OCI-LY1 (cell line): ENCODE data around the gene SLC29A3.

ENCODE experiments used
- H2AFZ ChIP-seq: fragments of 200-600 bp; sonication (generic), shearing (Covaris generic); 2 replicates; pipeline ENCODE4 v1.6.0; 2014; ENCODE audit warnings: antibody characterized with exemption, mild to moderate bottlenecking, low read length
- H3F3A ChIP-seq: fragments of 200-600 bp; sonication (generic), shearing (Covaris generic); 2 replicates; pipeline ENCODE4 v1.6.0; 2014; ENCODE audit warnings: mild to moderate bottlenecking, antibody characterized with exemption, low read length, moderate library complexity; ENCODE audit not compliant: insufficient read depth
- H3K27ac ChIP-seq: fragments of 200-600 bp; sonication (generic); 2 replicates; pipeline ENCODE4 v1.5.1; 2014; ENCODE audit warnings: low read length, mixed run types, mild to moderate bottlenecking, low read depth; ENCODE audit not compliant: poor library complexity, severe bottlenecking
- H3K27me3 ChIP-seq: fragments of 200-600 bp; sonication (generic); 2 replicates; pipeline ENCODE4 v1.6.0; 2014; ENCODE audit warnings: antibody characterized with exemption, mild to moderate bottlenecking, low read length, moderate library complexity; ENCODE audit not compliant: insufficient read depth
- H3K36me3 ChIP-seq: fragments of 200-600 bp; sonication (generic); 2 replicates; pipeline ENCODE4 v1.6.1; 2014; ENCODE audit warnings: mild to moderate bottlenecking, antibody characterized with exemption, low read length, moderate library complexity, mixed read lengths; ENCODE audit not compliant: insufficient read depth
- H3K4me1 ChIP-seq: fragments of 200-600 bp; sonication (generic); 2 replicates; pipeline ENCODE4 v1.5.1; 2014; ENCODE audit warnings: mild to moderate bottlenecking, low read length, moderate library complexity; ENCODE audit not compliant: insufficient read depth, severe bottlenecking
- H3K4me2 ChIP-seq: fragments of 200-600 bp; sonication (generic), shearing (Covaris generic); 2 replicates; pipeline ENCODE4 v1.6.1; 2014; ENCODE audit warnings: low read length
- H3K4me3 ChIP-seq: fragments of 200-600 bp; sonication (generic); 2 replicates; pipeline ENCODE4 v1.5.1; 2014; ENCODE audit warnings: low read length, low read depth, mild to moderate bottlenecking, mixed read lengths; ENCODE audit not compliant: poor library complexity, severe bottlenecking
- H3K79me2 ChIP-seq: fragments of 200-600 bp; shearing (Covaris generic); 2 replicates; pipeline ENCODE4 v1.6.1; 2016; ENCODE audit warnings: mixed run types, low read length, mixed read lengths; ENCODE audit not compliant: insufficient read depth
- H3K9ac ChIP-seq: fragments of 200-600 bp; sonication (generic), shearing (Covaris generic); 2 replicates; pipeline ENCODE4 v1.6.1; 2014; ENCODE audit warnings: mild to moderate bottlenecking, low read length, mixed read lengths
- H3K9me2 ChIP-seq: fragments of 200-600 bp; sonication (generic), shearing (Covaris generic); 2 replicates; pipeline ENCODE4 v1.6.1; 2014; ENCODE audit warnings: low read depth, mild to moderate bottlenecking, low read length, mixed read lengths
- H3K9me3 ChIP-seq: fragments of 200-600 bp; shearing (Covaris generic); 2 replicates; pipeline ENCODE4 v1.6.1; 2014; ENCODE audit warnings: low read length, mixed read lengths
- H4K20me1 ChIP-seq: fragments of 200-600 bp; sonication (generic), shearing (Covaris generic); 2 replicates; pipeline ENCODE4 v1.6.0; 2016; ENCODE audit warnings: mild to moderate bottlenecking, low read length; ENCODE audit not compliant: insufficient read depth
- CTCF ChIP-seq: fragments of 200-600 bp; sonication (generic), shearing (Covaris generic); IDR thresholded peaks from 2 replicates; pipeline ENCODE4 v1.5.1; 2017; ENCODE audit warnings: mild to moderate bottlenecking, antibody characterized with exemption, low read length, moderate library complexity, mixed read lengths
- EZH2 ChIP-seq: fragments of 200-600 bp; sonication (generic), shearing (Covaris generic); IDR thresholded peaks from 2 replicates; pipeline ENCODE4 v1.8.0; 2017; ENCODE audit warnings: borderline replicate concordance, mixed run types, mild to moderate bottlenecking, antibody characterized with exemption, low read length, moderate library complexity, mixed read lengths

SLC29A3 gene

DNA sequence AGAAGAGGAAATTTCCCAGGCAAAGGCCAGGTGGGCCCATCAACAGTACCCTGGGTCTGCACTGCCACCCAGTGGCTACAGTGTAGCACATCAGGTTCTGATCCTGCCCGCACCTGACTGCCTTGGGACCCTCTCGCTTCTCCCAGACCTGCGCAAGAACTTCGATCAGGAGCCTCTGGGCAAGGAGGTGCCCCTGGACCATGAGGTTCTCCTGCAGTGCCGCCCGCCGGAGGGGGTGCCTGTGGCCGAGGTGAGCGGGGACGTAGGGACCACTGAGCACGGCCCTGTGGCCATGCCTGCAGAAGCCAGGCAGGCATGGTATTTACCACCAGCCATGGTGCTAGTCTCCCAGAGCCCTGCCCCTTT is 33.9 kb upstream of the SLC29A3 start:
- Histone ChIP-seq H3K4me1 (no peaks in the 10 kb centered on the region), H3F3A (no peaks in the 10 kb centered on the region), H3K79me2 (no peaks in the 10 kb centered on the region), H2AFZ (no peak overlapping the region), H3K9me3 (no peaks in the 10 kb centered on the region), H3K9ac (no peak overlapping the region), H4K20me1 (no peaks in the 10 kb centered on the region), H3K27ac (no peak overlapping the region), H3K4me2 (no peak overlapping the region), H3K36me3 (no peaks in the 10 kb centered on the region), H3K9me2 (no peaks in the 10 kb centered on the region), H3K4me3 (no peak overlapping the region), H3K27me3 (0 out of 2 replicates have a peak, but pooled peaks cover 2% of the 10 kb centered on the region)
- TF ChIP-seq CTCF (peak; percentile 76), EZH2 (no peak)

DNA sequence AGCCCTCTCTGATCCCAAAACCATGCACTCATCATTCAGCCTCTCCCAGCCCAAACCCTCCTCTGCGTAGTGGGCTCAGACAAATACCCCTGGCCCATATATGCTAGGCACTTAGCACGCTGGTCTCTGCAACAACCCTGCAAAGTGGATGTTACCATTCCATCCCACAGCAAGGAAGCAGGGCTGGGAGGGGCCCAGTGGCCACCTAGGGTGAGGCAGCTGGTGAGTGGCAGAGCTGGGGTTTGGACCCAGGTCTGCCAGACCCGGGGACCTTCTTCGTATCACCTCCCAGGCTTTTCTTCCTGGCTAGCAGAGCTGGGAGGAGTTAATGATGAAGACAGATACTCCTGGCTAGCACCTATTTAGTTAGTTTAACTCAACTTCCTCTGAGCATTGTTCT is 33.1 kb upstream of the SLC29A3 start:
- Histone ChIP-seq H3K4me2 (no peak overlapping the region), H3K4me1 (no peaks in the 10 kb centered on the region), H3K79me2 (no peaks in the 10 kb centered on the region), H3K9me2 (no peaks in the 10 kb centered on the region), H2AFZ (no peak overlapping the region), H4K20me1 (no peaks in the 10 kb centered on the region), H3K27ac (no peak overlapping the region), H3F3A (no peaks in the 10 kb centered on the region), H3K4me3 (no peak overlapping the region), H3K9me3 (no peaks in the 10 kb centered on the region), H3K36me3 (no peaks in the 10 kb centered on the region), H3K9ac (no peak overlapping the region), H3K27me3 (0 out of 2 replicates have a peak, but pooled peaks cover 2% of the 10 kb centered on the region)
- TF ChIP-seq EZH2: no peak
- no peak for TF ChIP-seq CTCF

- H4K20me1 ChIP-seq: no peaks in the 10 kb centered on the region
- H3K4me2 ChIP-seq: no peak overlapping the region
- H3K27me3 ChIP-seq: 0 out of 2 replicates have a peak, but pooled peaks cover 2% of the 10 kb centered on the region
- no peak overlapping the region for H2AFZ ChIP-seq
- no peaks in the 10 kb centered on the region for H3K9me3 ChIP-seq
- no peak overlapping the region for H3K27ac ChIP-seq
- H3F3A ChIP-seq: no peaks in the 10 kb centered on the region
- no peaks in the 10 kb centered on the region for H3K9me2 ChIP-seq
- H3K79me2 ChIP-seq: no peaks in the 10 kb centered on the region
- H3K4me3 ChIP-seq: no peak overlapping the region
- H3K9ac ChIP-seq: no peak overlapping the region
- no peaks in the 10 kb centered on the region for H3K4me1 ChIP-seq
- TF ChIP-seq CTCF (no peak), EZH2 (no peak)
- no peaks in the 10 kb centered on the region for H3K36me3 ChIP-seq
Measured at GRCh38 chr10:71286521-71287294, 32.4 kb upstream of the SLC29A3 start.
